Osteocyte (in vitro differentiated cells): ENCODE results near the gene ATF6. TPM values are rescaled to one million over a fixed set of nuclear protein-coding genes. Genes with fewer than 3 reads are reported as not detected.

Source experiments
- DNase-seq: peaks from one replicate; pipeline ENCODE4 v3.0.0; 2021; ENCODE audit warnings: mixed read lengths; ENCODE audit not compliant: unreplicated experiment; ENCODE audit errors: extremely low spot score
- H3K27ac Mint-ChIP-seq: one replicate; pipeline ENCODE4 v1.8.0; 2021; ENCODE audit warnings: mild to moderate bottlenecking, mixed read lengths; ENCODE audit not compliant: unreplicated experiment
- H3K27me3 Mint-ChIP-seq: one replicate; pipeline ENCODE4 v1.8.0; 2021; ENCODE audit warnings: mixed read lengths; ENCODE audit not compliant: unreplicated experiment
- H3K36me3 Mint-ChIP-seq: one replicate; pipeline ENCODE4 v1.8.0; 2021; ENCODE audit warnings: mixed read lengths; ENCODE audit not compliant: unreplicated experiment
- H3K4me1 Mint-ChIP-seq: one replicate; pipeline ENCODE4 v1.8.0; 2021; ENCODE audit warnings: mixed read lengths; ENCODE audit not compliant: unreplicated experiment
- H3K4me3 Mint-ChIP-seq: one replicate; pipeline ENCODE4 v1.8.0; 2021; ENCODE audit warnings: mild to moderate bottlenecking, moderate library complexity, mixed read lengths; ENCODE audit not compliant: unreplicated experiment
- H3K9me3 Mint-ChIP-seq: one replicate; pipeline ENCODE4 v1.8.0; 2021; ENCODE audit warnings: mixed read lengths; ENCODE audit not compliant: unreplicated experiment
- CTCF ChIP-seq: fragments of 200-600 bp; sonication (generic); IDR thresholded peaks from 2 replicates; pipeline ENCODE4 v1.5.0; 2021; ENCODE audit warnings: antibody characterized with exemption, mild to moderate bottlenecking, moderate library complexity
- total RNA-seq: library from RNA; stranded (reverse); gene quantifications from 2 replicates; pipeline ENCODE4 v1.2.1, GENCODE V29; 2021

Gene ATF6
- total RNA-seq, 1 donor from 2014 or later, result 29.7 TPM

- no peaks in the 10 kb centered on the region for H3K9me3 Mint-ChIP-seq
- DNase-seq, result no peak
- H3K27me3 Mint-ChIP-seq, result no peaks in the 10 kb centered on the region
- H3K36me3 Mint-ChIP-seq, result peaks cover 25% of the 10 kb centered on the region
- no peak overlapping the region for H3K27ac Mint-ChIP-seq
- TF ChIP-seq CTCF, result no peak
- H3K4me1 Mint-ChIP-seq, result peaks cover 26% of the 10 kb centered on the region
- H3K4me3 Mint-ChIP-seq, result no peak overlapping the region
These were observed 121.7 kb downstream of the ATF6 start for GRCh38 chr1:161887730-161888287.

GRCh38 chr1:161890574-161890973 is 124.5 kb downstream of the ATF6 start:
- Mint-ChIP-seq H3K36me3 (peaks cover 25% of the 10 kb centered on the region), H3K9me3 (no peaks in the 10 kb centered on the region), H3K27me3 (no peaks in the 10 kb centered on the region), H3K4me3 (no peak overlapping the region), H3K27ac (no peak overlapping the region), H3K4me1 (peaks cover 5% of the 10 kb centered on the region)
- no peak for DNase-seq
- TF ChIP-seq CTCF, result no peak

- no peak for TF ChIP-seq CTCF
- Mint-ChIP-seq H3K36me3 (no peaks in the 10 kb centered on the region), H3K9me3 (no peaks in the 10 kb centered on the region), H3K27me3 (no peaks in the 10 kb centered on the region), H3K4me1 (peaks cover 8% of the 10 kb centered on the region), H3K27ac (no peak overlapping the region), H3K4me3 (no peak overlapping the region)
- no peak for DNase-seq
These were observed 133.0 kb downstream of the ATF6 start for GRCh38 chr1:161899091-161899490.

GRCh38 chr1:161900160-161900559 is 134.0 kb downstream of the ATF6 start:
- no peaks in the 10 kb centered on the region for H3K9me3 Mint-ChIP-seq
- H3K27ac Mint-ChIP-seq, result no peak overlapping the region
- DNase-seq, result no peak
- no peak for TF ChIP-seq CTCF
- H3K27me3 Mint-ChIP-seq, result no peaks in the 10 kb centered on the region
- H3K4me3 Mint-ChIP-seq, result no peak overlapping the region
- H3K36me3 Mint-ChIP-seq, result no peaks in the 10 kb centered on the region
- peaks cover 12% of the 10 kb centered on the region for H3K4me1 Mint-ChIP-seq

GRCh38 chr1:161902182-161902581 is 136.1 kb downstream of the ATF6 start:
- Mint-ChIP-seq H3K36me3 (no peaks in the 10 kb centered on the region), H3K9me3 (no peaks in the 10 kb centered on the region), H3K4me3 (no peak overlapping the region), H3K27me3 (no peaks in the 10 kb centered on the region), H3K27ac (no peak overlapping the region), H3K4me1 (peaks cover 19% of the 10 kb centered on the region)
- no peak for DNase-seq
- no peak for TF ChIP-seq CTCF
